H9 (cell line): ENCODE data around the gene FCHO1. TPM values are rescaled to one million over a fixed set of nuclear protein-coding genes. Genes with fewer than 3 reads are reported as not detected.

ENCODE experiments used
- DNase-seq: peaks from one replicate; pipeline ENCODE4 v3.0.0-alpha.2; 2017
- H2AFZ ChIP-seq: one replicate; pipeline ENCODE4 v1.6.1; 2013; ENCODE audit warnings: mild to moderate bottlenecking, low read length, control low read depth, moderate library complexity
- H2AK5ac ChIP-seq: 2 replicates; pipeline ENCODE4 v1.6.1; 2013; ENCODE audit warnings: low read length, control low read depth, mixed read lengths; ENCODE audit not compliant: insufficient read length
- H2BK120ac ChIP-seq: one replicate; pipeline ENCODE4 v1.6.1; 2013; ENCODE audit warnings: low read depth, mild to moderate bottlenecking, low read length, control low read depth, inconsistent platforms; ENCODE audit not compliant: poor library complexity, severe bottlenecking
- H2BK12ac ChIP-seq: 2 replicates; pipeline ENCODE4 v1.6.1; 2013; ENCODE audit warnings: low read length, control low read depth, mixed read lengths, low read depth; ENCODE audit not compliant: insufficient read length
- H2BK15ac ChIP-seq: 2 replicates; pipeline ENCODE4 v1.6.1; 2013; ENCODE audit warnings: low read depth, low read length, control low read depth
- H2BK20ac ChIP-seq: one replicate; pipeline ENCODE4 v1.6.1; 2013; ENCODE audit warnings: low read depth, mild to moderate bottlenecking, low read length, control low read depth, inconsistent platforms; ENCODE audit not compliant: poor library complexity, severe bottlenecking
- H2BK5ac ChIP-seq: 2 replicates; pipeline ENCODE4 v1.6.1; 2013; ENCODE audit warnings: low read length, control low read depth, mixed read lengths; ENCODE audit not compliant: insufficient read length
- H3K14ac ChIP-seq: 2 replicates; pipeline ENCODE4 v1.6.1; 2013; ENCODE audit warnings: low read length, control low read depth; ENCODE audit not compliant: insufficient read depth
- H3K18ac ChIP-seq: 2 replicates; pipeline ENCODE4 v1.6.1; 2013; ENCODE audit warnings: low read depth, mild to moderate bottlenecking, mixed read lengths, low read length, control low read depth; ENCODE audit not compliant: insufficient read length
- H3K23ac ChIP-seq: 2 replicates; pipeline ENCODE4 v1.6.1; 2013; ENCODE audit warnings: low read length, control low read depth, mixed read lengths, low read depth; ENCODE audit not compliant: insufficient read length
- H3K23me2 ChIP-seq: 2 replicates; pipeline ENCODE4 v1.6.1; 2013; ENCODE audit warnings: low read depth, mild to moderate bottlenecking, mixed read lengths, low read length, control low read depth; ENCODE audit not compliant: insufficient read length, poor library complexity, severe bottlenecking
- H3K27ac ChIP-seq: 2 replicates; pipeline ENCODE4 v1.5.1; 2013; ENCODE audit warnings: low read length, control low read depth, mixed read lengths, low read depth; ENCODE audit not compliant: insufficient read length
- H3K27me3 ChIP-seq: 2 replicates; pipeline ENCODE4 v1.6.1; 2013; ENCODE audit warnings: low read length, control low read depth, inconsistent platforms; ENCODE audit not compliant: insufficient read depth
- H3K4ac ChIP-seq: 2 replicates; pipeline ENCODE4 v1.6.1; 2013; ENCODE audit warnings: low read depth, mild to moderate bottlenecking, control low read depth, inconsistent platforms, low read length, moderate library complexity
- H3K4me1 ChIP-seq: 2 replicates; pipeline ENCODE4 v1.6.1; 2013; ENCODE audit warnings: low read length, control low read depth, inconsistent platforms; ENCODE audit not compliant: insufficient read depth
- H3K4me2 ChIP-seq: 2 replicates; pipeline ENCODE4 v1.6.1; 2013; ENCODE audit warnings: low read length, control low read depth, mixed read lengths; ENCODE audit not compliant: insufficient read length, insufficient read depth
- H3K56ac ChIP-seq: 2 replicates; pipeline ENCODE4 v1.6.1; 2013; ENCODE audit warnings: low read depth, mild to moderate bottlenecking, mixed read lengths, low read length, control low read depth; ENCODE audit not compliant: insufficient read length
- H3K79me1 ChIP-seq: 2 replicates; pipeline ENCODE4 v1.6.1; 2013; ENCODE audit warnings: low read depth, mild to moderate bottlenecking, moderate library complexity, low read length, control low read depth, inconsistent platforms; ENCODE audit not compliant: insufficient read depth, poor library complexity, severe bottlenecking
- H3K79me2 ChIP-seq: 2 replicates; pipeline ENCODE4 v1.6.1; 2013; ENCODE audit warnings: low read length, control low read depth, inconsistent platforms; ENCODE audit not compliant: insufficient read depth
- H3K9ac ChIP-seq: 2 replicates; pipeline ENCODE4 v1.6.1; 2013; ENCODE audit warnings: low read length, control low read depth, mixed read lengths; ENCODE audit not compliant: insufficient read length; ENCODE audit errors: extremely low read depth
- H3K9me3 ChIP-seq: one replicate; pipeline ENCODE4 v1.6.1; 2013; ENCODE audit warnings: low read depth, low read length, inconsistent platforms; ENCODE audit not compliant: control insufficient read depth
- H3T11ph ChIP-seq: one replicate; pipeline ENCODE4 v1.6.1; 2013; ENCODE audit warnings: mild to moderate bottlenecking, low read length, control low read depth, inconsistent platforms
- H4K20me1 ChIP-seq: one replicate; pipeline ENCODE4 v1.6.1; 2013; ENCODE audit not compliant: control insufficient read depth, insufficient read length, insufficient read depth
- H4K5ac ChIP-seq: 2 replicates; pipeline ENCODE4 v1.6.1; 2013; ENCODE audit warnings: low read depth, mild to moderate bottlenecking, mixed read lengths, low read length, control low read depth; ENCODE audit not compliant: insufficient read length
- H4K8ac ChIP-seq: replicated peaks from 2 replicates; pipeline ENCODE4 v1.6.1; 2013; ENCODE audit warnings: low read length, control low read depth, mixed read lengths, low read depth; ENCODE audit not compliant: insufficient read length
- H4K91ac ChIP-seq: 2 replicates; pipeline ENCODE4 v1.6.1; 2013; ENCODE audit warnings: low read depth, mild to moderate bottlenecking, moderate library complexity, mixed read lengths, low read length, control low read depth; ENCODE audit not compliant: insufficient read length
- H3K27ac Mint-ChIP-seq, 3 experiments: 2 replicates in 2 of 3; 3 replicates in 1 of 3; pipeline ENCODE4 v1.8.0; 2020 to 2021; ENCODE audit warnings: mixed read lengths in 3 of 3, mild to moderate bottlenecking in 1 of 3, moderate library complexity in 1 of 3
- H3K27me3 Mint-ChIP-seq: 2 replicates; pipeline ENCODE4 v1.8.0; 2021; ENCODE audit warnings: low read depth, mild to moderate bottlenecking, moderate library complexity, mixed read lengths
- H3K36me3 Mint-ChIP-seq, 3 experiments: 2 replicates in 2 of 3; 3 replicates in 1 of 3; pipeline ENCODE4 v1.8.0; 2020 to 2021; ENCODE audit warnings: low read depth in 3 of 3, mixed read lengths in 3 of 3; ENCODE audit not compliant: insufficient read depth in 1 of 3
- H3K4me1 Mint-ChIP-seq, 2 experiments: 2 replicates each; pipeline ENCODE4 v1.8.0; 2020; ENCODE audit warnings: mixed read lengths in 2 of 2
- H3K4me3 Mint-ChIP-seq, 2 experiments: 2 replicates in 1 of 2; 3 replicates in 1 of 2; pipeline ENCODE4 v1.8.0; 2020 to 2021; ENCODE audit warnings: mild to moderate bottlenecking in 2 of 2, mixed read lengths in 2 of 2, moderate library complexity in 1 of 2
- H3K9me3 Mint-ChIP-seq, 2 experiments: 2 replicates in 1 of 2; 3 replicates in 1 of 2; pipeline ENCODE4 v1.8.0; 2020; ENCODE audit warnings: mild to moderate bottlenecking in 2 of 2, mixed read lengths in 2 of 2, moderate library complexity in 1 of 2
- WGBS: extraction: QIAGEN DNeasy Blood & Tissue Kit; methylation state at CpG from one replicate; pipeline ENCODE4 v1.1.7; 2013; ENCODE audit warnings: missing lambda C conversion rate, low lambda C conversion rate, mixed read lengths; ENCODE audit not compliant: insufficient read length; ENCODE audit errors: extremely low coverage; 5-methylcytosine and 5-hydroxymethylcytosine counted together
- total RNA-seq: library from RNA; stranded (reverse); gene quantifications from 2 replicates; pipeline ENCODE4 v1.2.1, GENCODE V29; 2021
- TF ChIP-seq, protein P1 (sequence below): fragments of 200-600 bp; sonication (generic); conservative IDR thresholded peaks from 3 replicates; pipeline ENCODE4 v1.8.0; 2021; ENCODE audit warnings: antibody characterized with exemption, mild to moderate bottlenecking

FCHO1 gene
- total RNA-seq, 1 experiment from 2014 or later: 13.1 TPM

DNA sequence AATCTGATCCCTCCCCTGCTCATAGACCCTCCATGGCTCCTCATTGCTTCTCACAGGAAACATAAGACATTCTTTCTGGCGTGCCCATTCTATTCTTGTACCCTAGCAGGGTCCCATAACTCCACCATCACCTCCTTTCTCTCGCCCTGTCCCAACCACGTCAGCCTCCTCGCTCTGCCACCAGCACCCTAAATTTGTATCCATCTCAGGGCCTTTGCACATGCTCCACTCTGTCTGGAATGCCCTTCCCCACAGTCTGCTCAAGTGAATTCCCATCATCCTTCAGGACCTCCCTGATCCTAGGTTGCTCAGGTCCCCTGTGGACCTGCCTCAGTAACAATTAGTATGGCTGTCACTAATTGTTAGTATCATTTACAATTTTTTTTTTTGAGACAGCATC lies 54.1 kb downstream of the FCHO1 start:
- no peaks in the 10 kb centered on the region for H3K27me3 ChIP-seq
- no peak overlapping the region for H2BK120ac ChIP-seq
- H3K27ac ChIP-seq: no peak overlapping the region
- Mint-ChIP-seq H3K4me3 (no peak overlapping the region), H3K9me3 (no peaks in the 10 kb centered on the region; a peak in 1 of 5 replicates), H3K27me3 (no peaks in the 10 kb centered on the region; the same call in 1 of the 2 replicates), H3K27ac (no peak overlapping the region; a peak in 1 of 7 replicates), H3K36me3 (no peaks in the 10 kb centered on the region), H3K4me1 (no peaks in the 10 kb centered on the region)
- no peaks in the 10 kb centered on the region for H3K9me3 ChIP-seq
- TF ChIP-seq, protein P1, sequence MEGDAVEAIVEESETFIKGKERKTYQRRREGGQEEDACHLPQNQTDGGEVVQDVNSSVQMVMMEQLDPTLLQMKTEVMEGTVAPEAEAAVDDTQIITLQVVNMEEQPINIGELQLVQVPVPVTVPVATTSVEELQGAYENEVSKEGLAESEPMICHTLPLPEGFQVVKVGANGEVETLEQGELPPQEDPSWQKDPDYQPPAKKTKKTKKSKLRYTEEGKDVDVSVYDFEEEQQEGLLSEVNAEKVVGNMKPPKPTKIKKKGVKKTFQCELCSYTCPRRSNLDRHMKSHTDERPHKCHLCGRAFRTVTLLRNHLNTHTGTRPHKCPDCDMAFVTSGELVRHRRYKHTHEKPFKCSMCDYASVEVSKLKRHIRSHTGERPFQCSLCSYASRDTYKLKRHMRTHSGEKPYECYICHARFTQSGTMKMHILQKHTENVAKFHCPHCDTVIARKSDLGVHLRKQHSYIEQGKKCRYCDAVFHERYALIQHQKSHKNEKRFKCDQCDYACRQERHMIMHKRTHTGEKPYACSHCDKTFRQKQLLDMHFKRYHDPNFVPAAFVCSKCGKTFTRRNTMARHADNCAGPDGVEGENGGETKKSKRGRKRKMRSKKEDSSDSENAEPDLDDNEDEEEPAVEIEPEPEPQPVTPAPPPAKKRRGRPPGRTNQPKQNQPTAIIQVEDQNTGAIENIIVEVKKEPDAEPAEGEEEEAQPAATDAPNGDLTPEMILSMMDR: no peak
- H2BK5ac ChIP-seq: no peak overlapping the region
- H3K23ac ChIP-seq: no peak overlapping the region
- H3K79me1 ChIP-seq: no peaks in the 10 kb centered on the region
- no peaks in the 10 kb centered on the region for H4K20me1 ChIP-seq
- H4K8ac ChIP-seq: no peak overlapping the region
- no peak overlapping the region for H2AFZ ChIP-seq
- no peak overlapping the region for H3K4ac ChIP-seq
- no peaks in the 10 kb centered on the region for H3K79me2 ChIP-seq
- H3K9ac ChIP-seq: no peak overlapping the region
- no peak overlapping the region for H2BK15ac ChIP-seq
- H2BK12ac ChIP-seq: no peak overlapping the region
- no peak overlapping the region for H2AK5ac ChIP-seq
- no peak overlapping the region for H2BK20ac ChIP-seq
- no peaks in the 10 kb centered on the region for H3K23me2 ChIP-seq
- no peaks in the 10 kb centered on the region for H3K4me1 ChIP-seq
- no peak overlapping the region for H3K18ac ChIP-seq
- DNase-seq: no peak
- H3K56ac ChIP-seq: no peak overlapping the region
- no peak overlapping the region for H4K5ac ChIP-seq
- H3T11ph ChIP-seq: no peak overlapping the region
- no peak overlapping the region for H4K91ac ChIP-seq
- WGBS: no CpG with 5 or more reads among the region's 4 CpGs
- no peak overlapping the region for H3K4me2 ChIP-seq
- no peak overlapping the region for H3K14ac ChIP-seq
